Stimulated activated CD8-positive, alpha-beta memory T cell treated with anti-CD3 and anti-CD28 coated beads, Interleukin-7, amount 100 ng/mL, for 4 hours (primary cell): Measurements from ENCODE around the gene PTPRN2.

Experiments used
- DNase-seq, 2 donors: peaks; one replicate each; pipeline ENCODE4 v3.0.0-alpha.2; 2020; ENCODE audit warnings: low read depth in 2 of 2

Gene PTPRN2

GRCh38 chr7:157816086-157816485, 771.5 kb downstream of the PTPRN2 start:
- no peak for DNase-seq

DNA sequence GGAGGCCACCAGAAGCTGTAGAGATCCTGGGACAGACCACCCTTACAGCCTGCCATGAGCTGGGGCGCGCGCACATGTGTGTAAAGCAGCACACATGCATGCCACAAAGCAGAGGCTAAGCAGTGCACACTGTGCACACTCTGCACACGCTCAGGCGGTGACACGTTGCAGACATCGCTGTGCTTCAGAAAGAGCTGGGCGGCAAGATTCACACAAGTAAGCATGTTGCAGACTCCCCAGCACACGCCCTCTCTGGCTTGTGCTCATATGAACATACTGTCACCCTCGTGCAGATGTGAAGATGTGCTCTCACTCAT, 772.0 kb downstream of the PTPRN2 start:
- DNase-seq, result no peak

GRCh38 chr7:157814931-157815705, 772.5 kb downstream of the PTPRN2 start:
- no peak for DNase-seq

- DNase-seq, result no peak
These were observed 773.6 kb downstream of the PTPRN2 start for GRCh38 chr7:157813741-157814661.

GRCh38 chr7:157813053-157813452, 774.6 kb downstream of the PTPRN2 start:
- no peak for DNase-seq

- DNase-seq, result no peak
These were observed 775.7 kb downstream of the PTPRN2 start for GRCh38 chr7:157811946-157812345.

- DNase-seq, result no peak
These were observed 777.5 kb downstream of the PTPRN2 start for GRCh38 chr7:157809863-157810851.

DNA sequence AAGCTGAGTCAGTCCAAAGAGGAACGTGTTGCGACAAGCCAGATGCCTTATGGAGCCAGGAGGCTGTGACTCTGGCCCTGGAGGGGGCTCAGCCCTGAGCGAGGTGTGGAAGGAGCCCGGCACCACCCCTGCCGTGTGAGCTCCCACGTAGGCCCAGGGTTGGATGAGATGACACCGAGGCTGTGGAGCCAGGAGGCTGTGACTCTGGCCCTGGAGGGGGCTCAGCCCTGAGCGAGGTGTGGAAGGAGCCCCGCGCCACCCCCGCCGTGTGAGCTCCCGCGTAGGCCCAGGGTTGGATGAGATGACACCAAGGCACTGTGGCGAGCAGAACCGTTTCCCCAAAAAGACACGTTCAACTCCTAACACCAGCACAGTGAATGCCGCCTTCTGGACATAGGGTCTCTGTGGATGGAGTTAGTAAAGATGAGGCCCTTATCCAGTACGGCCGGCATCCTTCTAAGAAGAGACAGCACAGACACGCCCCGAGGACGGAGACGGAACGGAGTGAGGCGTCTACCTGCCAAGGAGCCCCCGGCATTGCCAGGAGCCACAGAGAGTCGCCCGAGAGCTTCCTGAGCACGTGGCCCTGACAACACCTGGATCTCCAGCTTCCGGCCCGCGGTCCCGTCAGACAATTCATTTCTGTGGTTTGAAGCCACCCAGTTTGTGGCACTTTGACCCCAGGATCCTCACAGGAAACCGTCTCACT, 778.3 kb downstream of the PTPRN2 start:
- no peak for DNase-seq

GRCh38 chr7:157808042-157808441, 779.6 kb downstream of the PTPRN2 start:
- no peak for DNase-seq

DNA sequence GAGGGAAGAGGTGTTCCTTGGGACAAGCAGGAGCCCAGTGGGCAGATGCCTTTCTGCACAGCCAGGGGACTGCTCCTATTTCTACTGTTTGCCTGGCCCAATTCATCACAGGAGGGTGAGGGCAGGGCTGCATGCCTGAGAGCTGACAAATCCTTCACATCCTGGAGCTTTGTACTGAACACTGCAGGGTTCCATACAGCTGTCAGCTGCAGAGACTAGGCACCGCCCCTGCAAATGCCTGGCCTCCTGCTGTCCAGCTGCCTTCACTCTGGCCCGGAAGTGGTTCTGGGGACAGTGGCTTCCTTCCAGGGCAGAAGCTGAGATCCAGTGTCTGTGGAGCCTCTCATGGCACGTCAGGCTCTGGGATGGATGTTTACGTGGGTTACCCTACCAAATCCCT, 780.1 kb downstream of the PTPRN2 start:
- no peak for DNase-seq

- DNase-seq, result no peak
These were observed 780.9 kb downstream of the PTPRN2 start for GRCh38 chr7:157806711-157807110.

DNA sequence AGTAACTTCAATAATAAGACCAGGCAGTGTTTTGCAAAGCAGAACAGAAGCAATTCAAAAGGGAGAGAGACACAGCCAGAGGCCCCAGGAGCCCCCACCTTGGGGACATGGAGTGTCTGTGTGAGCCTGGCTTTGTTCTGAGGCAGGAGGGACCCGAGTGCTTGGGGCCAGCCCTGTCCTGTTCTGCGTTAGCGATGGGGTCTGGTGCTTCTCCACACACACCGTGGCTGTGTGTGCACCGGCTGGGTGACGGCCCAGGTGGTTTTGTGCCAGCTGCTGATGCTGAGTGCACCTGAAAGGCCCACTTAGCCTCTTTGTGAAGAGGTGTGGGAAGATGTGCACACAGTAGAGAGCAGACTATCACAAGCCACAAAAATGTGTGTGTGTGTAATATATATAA, 781.9 kb downstream of the PTPRN2 start:
- no peak for DNase-seq

GRCh38 chr7:157803906-157804305, 783.7 kb downstream of the PTPRN2 start:
- no peak for DNase-seq

DNA sequence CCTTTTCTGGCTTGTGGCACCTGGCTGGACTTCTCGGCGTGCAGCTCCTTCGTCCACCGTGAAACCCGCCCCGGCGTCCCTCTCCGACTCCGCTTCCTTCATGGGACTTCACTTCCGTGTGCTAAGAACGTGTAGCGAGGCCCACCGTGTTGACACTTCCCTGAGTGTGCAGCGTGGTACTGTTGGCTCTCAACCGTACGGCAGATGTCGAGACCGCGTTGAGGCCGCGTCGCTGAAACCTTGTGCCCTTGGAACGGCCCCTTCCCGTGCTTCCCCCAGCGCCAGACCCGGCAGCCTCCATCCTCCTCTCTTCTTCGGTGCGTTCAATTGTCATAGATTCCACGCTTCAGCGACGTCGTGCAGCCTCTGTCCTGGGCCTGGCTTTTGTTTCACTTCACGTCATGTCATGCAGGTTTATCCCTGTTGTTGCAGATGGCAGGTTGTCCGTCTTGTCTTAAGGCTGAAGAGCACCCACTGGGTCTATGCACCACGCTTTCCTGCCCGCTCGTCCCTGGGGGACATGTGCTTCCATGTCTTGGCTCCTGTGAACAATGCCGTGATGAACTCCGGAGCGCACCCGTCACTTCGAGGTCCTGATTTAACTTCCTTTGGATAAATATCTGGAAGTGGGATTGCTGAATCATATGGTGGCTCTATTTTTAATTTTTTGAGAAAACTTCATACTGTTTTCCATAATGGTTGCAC, 785.5 kb downstream of the PTPRN2 start:
- DNase-seq, result no peak

GRCh38 chr7:157801113-157801512, 786.5 kb downstream of the PTPRN2 start:
- no peak for DNase-seq

DNA sequence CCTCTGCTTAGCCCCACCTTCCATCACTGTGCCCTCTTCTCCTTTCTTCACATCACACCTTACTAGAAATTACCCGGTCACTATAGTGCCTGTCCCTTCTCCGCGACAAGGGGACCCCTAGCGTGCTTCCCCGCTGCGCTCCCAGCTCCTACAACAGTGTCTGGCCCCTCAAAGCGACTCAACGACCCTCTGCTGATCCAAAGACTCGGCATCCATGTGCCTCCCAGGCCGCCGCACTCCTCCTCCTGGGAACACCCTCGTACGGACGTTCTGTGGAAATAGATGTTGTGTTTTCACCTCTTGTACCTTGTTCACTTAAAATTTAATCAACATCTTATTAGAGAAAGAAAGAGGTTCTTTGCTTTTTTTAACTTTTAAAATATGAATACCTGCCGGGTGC, 787.3 kb downstream of the PTPRN2 start:
- DNase-seq, result no peak

GRCh38 chr7:157799076-157799685, 788.4 kb downstream of the PTPRN2 start:
- DNase-seq, result no peak

DNA sequence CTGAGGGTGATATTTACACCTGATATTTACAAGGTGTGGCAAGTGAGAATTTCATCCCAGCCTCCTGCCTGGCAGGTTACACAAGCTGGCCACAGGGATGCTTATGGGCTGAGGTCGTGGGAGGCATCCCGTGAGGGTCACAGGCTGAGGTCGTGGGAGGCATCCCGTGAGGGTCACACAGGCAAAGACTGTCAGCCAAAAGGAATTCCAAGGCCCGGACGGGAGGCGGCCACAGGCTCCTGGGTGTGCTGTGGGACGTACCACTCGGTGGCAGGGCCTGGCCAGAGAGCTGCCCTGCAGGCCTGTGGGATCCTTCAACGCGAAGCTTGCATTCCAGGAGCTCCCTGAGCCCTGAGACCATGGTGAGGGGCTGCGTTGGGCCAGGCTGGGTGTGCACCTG, 790.3 kb downstream of the PTPRN2 start:
- no peak for DNase-seq

DNA sequence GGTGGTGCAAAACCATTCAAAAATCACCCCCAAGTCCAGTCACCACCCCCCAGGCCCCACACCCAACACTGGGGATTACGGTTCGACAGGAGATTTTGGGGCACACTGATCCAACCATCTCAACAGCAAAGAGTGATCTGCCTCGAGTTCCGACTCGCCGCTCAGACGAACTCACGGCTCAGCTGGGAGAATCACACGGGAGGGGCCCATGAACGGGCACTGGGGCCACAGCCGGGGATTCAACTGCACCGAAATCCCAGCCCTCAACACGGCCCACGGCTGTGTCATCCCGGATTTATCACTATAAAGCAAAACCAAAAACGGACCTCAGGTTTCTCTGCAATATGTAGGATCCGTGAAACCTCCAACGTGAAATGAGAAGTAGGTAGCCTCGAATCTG, 790.8 kb downstream of the PTPRN2 start:
- no peak for DNase-seq

- no peak for DNase-seq
These were observed 792.0 kb downstream of the PTPRN2 start for GRCh38 chr7:157795643-157796042.
